ENCODE results near the gene RPL18A.

The RPL18A gene

GRCh38 chr19:17862711-17863519 is 3.2 kb downstream of the RPL18A start:
- Histone ChIP-seq H3K4me3 (ENCODE audit: low read length, poor library complexity, severe bottlenecking) (peak overlapping the region; percentile 98), H2AFZ (ENCODE audit: low read length) (no peak overlapping the region), H4K20me1 (ENCODE audit: insufficient read depth, low read length, poor library complexity, severe bottlenecking) (peaks cover 42% of the 10 kb centered on the region), H3K9me2 (replicated peaks; ENCODE audit: low read depth, low read length) (no peaks in the 10 kb centered on the region), H3F3A (ENCODE audit: low read depth) (no peaks in the 10 kb centered on the region; the same call in 1 of the 2 replicates), H3K4me2 (ENCODE audit: low read depth, low read length, poor library complexity, severe bottlenecking) (peak overlapping the region; percentile 96), H3K4me1 (ENCODE audit: insufficient read depth, low read length, poor library complexity, severe bottlenecking) (peaks cover 21% of the 10 kb centered on the region), H3K9ac (ENCODE audit: low read depth, low read length, poor library complexity, severe bottlenecking) (no peak overlapping the region), H3K9me3 (ENCODE audit: insufficient read depth, low read depth, low read length) (no peaks in the 10 kb centered on the region), H3K36me3 (ENCODE audit: insufficient read depth, low read length) (peaks cover 48% of the 10 kb centered on the region; the same call in 1 of the 2 replicates), H3K79me2 (ENCODE audit: insufficient read depth, low read length) (peaks cover 42% of the 10 kb centered on the region), H3K27me3 (ENCODE audit: insufficient read depth, low read length, poor library complexity, severe bottlenecking) (peaks cover 7% of the 10 kb centered on the region)
- TF ChIP-seq EZH2phosphoT487 (IDR thresholded peaks at IDR 0.05; ENCODE audit: borderline replicate concordance) (no peak), CTCF (conservative IDR thresholded peaks at IDR 0.05; ENCODE audit: low read length) (no peak)

GRCh38 chr19:17863520-17864182 is 3.9 kb downstream of the RPL18A start:
- TF ChIP-seq CTCF (conservative IDR thresholded peaks at IDR 0.05; ENCODE audit: low read length) = no peak
- TF ChIP-seq EZH2phosphoT487 (IDR thresholded peaks at IDR 0.05; ENCODE audit: borderline replicate concordance) = no peak
- peaks cover 48% of the 10 kb centered on the region; the same call in 1 of the 2 replicates for H3K36me3 ChIP-seq (ENCODE audit: insufficient read depth, low read length)
- H3K79me2 ChIP-seq (ENCODE audit: insufficient read depth, low read length) = peaks cover 42% of the 10 kb centered on the region
- H3F3A ChIP-seq (ENCODE audit: low read depth) = no peaks in the 10 kb centered on the region; the same call in 1 of the 2 replicates
- H4K20me1 ChIP-seq (ENCODE audit: insufficient read depth, low read length, poor library complexity, severe bottlenecking) = peaks cover 42% of the 10 kb centered on the region
- H3K4me3 ChIP-seq (ENCODE audit: low read length, poor library complexity, severe bottlenecking) = no peak overlapping the region
- peaks cover 21% of the 10 kb centered on the region for H3K4me1 ChIP-seq (ENCODE audit: insufficient read depth, low read length, poor library complexity, severe bottlenecking)
- no peak overlapping the region for H3K4me2 ChIP-seq (ENCODE audit: low read depth, low read length, poor library complexity, severe bottlenecking)
- no peak overlapping the region for H2AFZ ChIP-seq (ENCODE audit: low read length)
- peaks cover 7% of the 10 kb centered on the region for H3K27me3 ChIP-seq (ENCODE audit: insufficient read depth, low read length, poor library complexity, severe bottlenecking)
- no peaks in the 10 kb centered on the region for H3K9me3 ChIP-seq (ENCODE audit: insufficient read depth, low read depth, low read length)
- no peaks in the 10 kb centered on the region for H3K9me2 ChIP-seq (replicated peaks; ENCODE audit: low read depth, low read length)
- H3K9ac ChIP-seq (ENCODE audit: low read depth, low read length, poor library complexity, severe bottlenecking) = no peak overlapping the region

- H3K79me2 ChIP-seq (ENCODE audit: insufficient read depth, low read length) = peaks cover 33% of the 10 kb centered on the region
- H4K20me1 ChIP-seq (ENCODE audit: insufficient read depth, low read length, poor library complexity, severe bottlenecking) = peaks cover 34% of the 10 kb centered on the region
- no peaks in the 10 kb centered on the region for H3K27me3 ChIP-seq (ENCODE audit: insufficient read depth, low read length, poor library complexity, severe bottlenecking)
- peaks cover 41% of the 10 kb centered on the region; the same call in 1 of the 2 replicates for H3K36me3 ChIP-seq (ENCODE audit: insufficient read depth, low read length)
- no peak overlapping the region for H3K9ac ChIP-seq (ENCODE audit: low read depth, low read length, poor library complexity, severe bottlenecking)
- no peak overlapping the region for H3K4me2 ChIP-seq (ENCODE audit: low read depth, low read length, poor library complexity, severe bottlenecking)
- H3K9me2 ChIP-seq (replicated peaks; ENCODE audit: low read depth, low read length) = no peaks in the 10 kb centered on the region
- no peak for TF ChIP-seq CTCF (conservative IDR thresholded peaks at IDR 0.05; ENCODE audit: low read length)
- no peak for TF ChIP-seq EZH2phosphoT487 (IDR thresholded peaks at IDR 0.05; ENCODE audit: borderline replicate concordance)
- no peaks in the 10 kb centered on the region; the same call in 1 of the 2 replicates for H3F3A ChIP-seq (ENCODE audit: low read depth)
- H2AFZ ChIP-seq (ENCODE audit: low read length) = no peak overlapping the region
- H3K4me1 ChIP-seq (ENCODE audit: insufficient read depth, low read length, poor library complexity, severe bottlenecking) = peaks cover 17% of the 10 kb centered on the region
- no peak overlapping the region for H3K4me3 ChIP-seq (ENCODE audit: low read length, poor library complexity, severe bottlenecking)
- no peaks in the 10 kb centered on the region for H3K9me3 ChIP-seq (ENCODE audit: insufficient read depth, low read depth, low read length)
Measured at GRCh38 chr19:17865364-17866311, 5.9 kb downstream of the RPL18A start.
